HG03520 (cell line): Measurements from ENCODE around the gene GIT1.
A peak's percentile ranks its signal among the peaks of the same experiment; 100 is the strongest.

Source experiments
- ATAC-seq: cut with Tn5 transposase; IDR thresholded peaks from one replicate; pipeline ENCODE4 v1.9.1; 2021; ENCODE audit warnings: mild to moderate bottlenecking, moderate library complexity; ENCODE audit not compliant: unreplicated experiment

GIT1 gene

GRCh38 chr17:29589524-29590410 lies at the start of gene GIT1:
GIT1 (minus strand) TSS chr17:29589648; CDS start chr17:29589378, 270 bp downstream.
- peak; percentile 42 for ATAC-seq

- ATAC-seq = no peak
These were observed 44.4 kb upstream of the GIT1 start for GRCh38 chr17:29633886-29634285.

- ATAC-seq = no peak
These were observed 41.3 kb upstream of the GIT1 start for GRCh38 chr17:29630630-29631193.

- ATAC-seq = no peak
These were observed 40.4 kb upstream of the GIT1 start for GRCh38 chr17:29629839-29630238.

- ATAC-seq = no peak
These were observed 39.2 kb upstream of the GIT1 start for GRCh38 chr17:29628644-29629043.

- ATAC-seq = no peak
These were observed 38.5 kb upstream of the GIT1 start for GRCh38 chr17:29627951-29628350.

- ATAC-seq = no peak
These were observed 35.7 kb upstream of the GIT1 start for GRCh38 chr17:29625037-29625750.

GRCh38 chr17:29624586-29624985 lies 35.1 kb upstream of the GIT1 start:
- ATAC-seq = no peak

- no peak for ATAC-seq
These were observed 33.8 kb upstream of the GIT1 start for GRCh38 chr17:29623283-29623647.

GRCh38 chr17:29622337-29623282 lies 33.2 kb upstream of the GIT1 start, which contains the start of gene CORO6:
CORO6 (minus strand) TSS chr17:29622912; CDS start chr17:29621421, 1,491 bp downstream.
- no peak for ATAC-seq

GRCh38 chr17:29621751-29622194 lies 32.3 kb upstream of the GIT1 start:
- ATAC-seq = no peak

GRCh38 chr17:29620779-29621500 lies 31.5 kb upstream of the GIT1 start:
- no peak for ATAC-seq

GRCh38 chr17:29620271-29620670 lies 30.8 kb upstream of the GIT1 start:
- ATAC-seq = no peak

- no peak for ATAC-seq
These were observed 29.8 kb upstream of the GIT1 start for GRCh38 chr17:29619251-29619650.

- no peak for ATAC-seq
These were observed 29.0 kb upstream of the GIT1 start for GRCh38 chr17:29618272-29619065.

- no peak for ATAC-seq
These were observed 28.2 kb upstream of the GIT1 start for GRCh38 chr17:29617481-29618271.

GRCh38 chr17:29617125-29617480 lies 27.7 kb upstream of the GIT1 start:
- peak; percentile 40 for ATAC-seq

GRCh38 chr17:29616300-29617048 lies 27.0 kb upstream of the GIT1 start:
- no peak for ATAC-seq
